ENCODE results near the gene CLEC4M. TPM values are rescaled to one million over a fixed set of nuclear protein-coding genes. Genes with fewer than 3 reads are reported as not detected.
A peak's percentile ranks its signal among the peaks of the same experiment; 100 is the strongest.
"Not testable (repeated sequence)": the region's sequence is repeated elsewhere in the genome, so short reads cannot be mapped to it uniquely, and the experiment has no call there.

Gene CLEC4M
- total RNA-seq, 1 donor from 2014 or later: 4.8 TPM

- intact Hi-C loops (cut with DNase I): no loop called here
- no peaks in the 10 kb centered on the region for H3K9me3 ChIP-seq
- ATAC-seq (no peak), DNase-seq (no peak)
- no peaks in the 10 kb centered on the region for H3K4me1 ChIP-seq
- H3K4me3 ChIP-seq: no peak overlapping the region
- H3K27ac ChIP-seq: no peak overlapping the region
- H3K36me3 ChIP-seq: no peaks in the 10 kb centered on the region
- TF ChIP-seq CTCF (IDR thresholded peaks at IDR 0.05): no peak
- no peaks in the 10 kb centered on the region for H3K27me3 ChIP-seq
These were observed 18.0 kb upstream of the CLEC4M start for GRCh38 chr19:7744871-7745650.

GRCh38 chr19:7746306-7746705, 16.7 kb upstream of the CLEC4M start:
- H3K36me3 ChIP-seq; ATAC-seq; H3K27me3 ChIP-seq; H3K9me3 ChIP-seq; intact Hi-C loops (cut with DNase I); DNase-seq; H3K4me3 ChIP-seq; H3K27ac ChIP-seq; H3K4me1 ChIP-seq: not testable (repeated sequence)

- H3K4me3 ChIP-seq: no peak within 1 kb of the TSS
- H3K27ac ChIP-seq: no peak within 1 kb of the TSS
- intact Hi-C loops (cut with DNase I): no loop called here
- H3K9me3 ChIP-seq: no peaks in the 10 kb centered on the region
- no peaks in the 10 kb centered on the region for H3K27me3 ChIP-seq
- peak; percentile 56 for ATAC-seq
- no peak for TF ChIP-seq CTCF (IDR thresholded peaks at IDR 0.05)
- no peaks in the 10 kb centered on the region for H3K4me1 ChIP-seq
- DNase-seq: no peak
- H3K36me3 ChIP-seq: no peaks in the 10 kb centered on the region
These were observed 15.8 kb upstream of the CLEC4M start, which contains the start of gene CD209 for GRCh38 chr19:7746903-7747884. TSS of gene CD209 (minus strand) at chr19:7747534. CDS start at chr19:7747511, 23 bp downstream.

- intact Hi-C loops (cut with DNase I): no loop called here
- DNase-seq (no peak), ATAC-seq (no peak)
- Histone ChIP-seq H3K4me1 (no peaks in the 10 kb centered on the region), H3K27ac (no peak overlapping the region), H3K27me3 (no peaks in the 10 kb centered on the region), H3K4me3 (no peak overlapping the region), H3K36me3 (no peaks in the 10 kb centered on the region), H3K9me3 (no peaks in the 10 kb centered on the region)
- TF ChIP-seq CTCF (IDR thresholded peaks at IDR 0.05): no peak
These were observed 14.9 kb upstream of the CLEC4M start for GRCh38 chr19:7748171-7748570.

GRCh38 chr19:7748756-7749155, 14.3 kb upstream of the CLEC4M start:
- no peaks in the 10 kb centered on the region for H3K9me3 ChIP-seq
- H3K27ac ChIP-seq: no peak overlapping the region
- intact Hi-C loops (cut with DNase I): no loop called here
- peak; percentile 32 for TF ChIP-seq CTCF (IDR thresholded peaks at IDR 0.05)
- no peaks in the 10 kb centered on the region for H3K27me3 ChIP-seq
- H3K36me3 ChIP-seq: no peaks in the 10 kb centered on the region
- peak; percentile 69 for ATAC-seq
- no peak for DNase-seq
- no peak overlapping the region for H3K4me3 ChIP-seq
- no peaks in the 10 kb centered on the region for H3K4me1 ChIP-seq
